ENCODE measurements around the gene GARRE1.

The GARRE1 gene

DNA sequence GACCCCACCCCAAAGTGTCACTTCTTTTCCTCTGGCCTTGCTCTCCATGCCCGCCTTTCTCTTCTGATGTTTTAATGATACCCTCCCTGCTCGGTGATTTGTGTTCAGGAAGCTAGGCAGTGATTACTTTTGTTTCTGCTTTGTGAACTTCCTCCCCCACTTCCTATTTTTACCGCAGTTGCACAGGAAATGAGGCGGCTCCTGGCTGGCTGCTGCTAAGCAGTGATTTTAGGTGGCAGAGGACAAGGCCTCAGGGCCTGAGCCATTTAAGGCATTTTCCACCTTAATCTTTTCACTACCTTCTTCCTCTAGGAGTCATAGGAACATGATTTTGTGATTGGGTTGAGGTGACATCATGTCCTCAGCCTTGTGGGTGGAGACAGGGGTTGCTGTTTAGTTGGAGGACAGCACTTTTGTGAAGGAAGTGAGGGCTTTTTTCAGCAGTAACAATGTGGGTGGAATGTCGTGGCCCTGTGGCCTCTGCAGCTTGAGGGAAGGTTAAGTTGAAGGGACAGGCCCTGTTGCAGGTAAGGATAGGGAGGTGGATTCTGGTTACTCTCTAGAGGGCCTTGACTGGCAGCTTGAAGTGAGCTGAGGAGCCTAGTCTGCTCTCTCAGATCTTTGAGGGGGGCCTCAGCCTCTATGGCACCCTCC, 15.7 kb downstream of the GARRE1 start:
- CTCF ChIA-PET: interaction anchor here (0.9 to 2.6 kb wide), 2 partner anchors 10 to 68 kb away, joined by 3 to 10 read pairs; no protein-coding TSS in a partner anchor
- TF ChIP-seq, protein P1, sequence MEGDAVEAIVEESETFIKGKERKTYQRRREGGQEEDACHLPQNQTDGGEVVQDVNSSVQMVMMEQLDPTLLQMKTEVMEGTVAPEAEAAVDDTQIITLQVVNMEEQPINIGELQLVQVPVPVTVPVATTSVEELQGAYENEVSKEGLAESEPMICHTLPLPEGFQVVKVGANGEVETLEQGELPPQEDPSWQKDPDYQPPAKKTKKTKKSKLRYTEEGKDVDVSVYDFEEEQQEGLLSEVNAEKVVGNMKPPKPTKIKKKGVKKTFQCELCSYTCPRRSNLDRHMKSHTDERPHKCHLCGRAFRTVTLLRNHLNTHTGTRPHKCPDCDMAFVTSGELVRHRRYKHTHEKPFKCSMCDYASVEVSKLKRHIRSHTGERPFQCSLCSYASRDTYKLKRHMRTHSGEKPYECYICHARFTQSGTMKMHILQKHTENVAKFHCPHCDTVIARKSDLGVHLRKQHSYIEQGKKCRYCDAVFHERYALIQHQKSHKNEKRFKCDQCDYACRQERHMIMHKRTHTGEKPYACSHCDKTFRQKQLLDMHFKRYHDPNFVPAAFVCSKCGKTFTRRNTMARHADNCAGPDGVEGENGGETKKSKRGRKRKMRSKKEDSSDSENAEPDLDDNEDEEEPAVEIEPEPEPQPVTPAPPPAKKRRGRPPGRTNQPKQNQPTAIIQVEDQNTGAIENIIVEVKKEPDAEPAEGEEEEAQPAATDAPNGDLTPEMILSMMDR (IDR thresholded peaks at IDR 0.05; ENCODE audit: insufficient read depth, low read length, missing control alignments): no peak
- POLR2A ChIA-PET: interaction anchor here (0.5 to 1.0 kb wide), 2 partner anchors 8 to 112 kb away, joined by 3 to 4 read pairs; no protein-coding TSS in a partner anchor
- H3K4me3 ChIP-seq (ENCODE audit: low read depth, low read length): no peak overlapping the region
- no peak for DNase-seq (ENCODE audit: low read depth, low spot score)

DNA sequence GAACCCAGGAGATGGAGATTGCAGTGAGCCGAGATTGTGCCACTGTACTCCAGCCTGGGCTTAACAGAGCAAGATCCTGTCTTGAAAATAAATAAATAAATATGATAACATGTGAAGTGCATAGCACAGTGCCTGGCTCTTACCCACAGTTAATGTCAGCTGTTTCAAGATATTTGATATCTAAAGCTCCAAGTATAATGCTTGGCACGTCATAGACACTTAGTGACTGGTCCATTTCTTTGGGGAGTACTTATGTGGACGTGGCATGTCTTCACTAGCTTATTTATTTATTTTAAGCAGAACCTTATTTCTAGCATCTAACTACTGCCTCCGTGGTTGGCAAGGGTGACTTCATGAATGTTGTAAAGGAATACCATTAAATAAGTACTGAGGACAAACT, 18.8 kb downstream of the GARRE1 start:
- POLR2A ChIA-PET: no interaction called here
- no peak for DNase-seq (ENCODE audit: low read depth, low spot score)
- TF ChIP-seq, protein P1 (IDR thresholded peaks at IDR 0.05; ENCODE audit: insufficient read depth, low read length, missing control alignments): no peak
- CTCF ChIA-PET: interaction anchor here (0.7 to 2.9 kb wide), 9 partner anchors 11 to 73 kb away, joined by 3 to 20 read pairs (median 3); no protein-coding TSS in a partner anchor
- no peak overlapping the region for H3K4me3 ChIP-seq (ENCODE audit: low read depth, low read length)

DNA sequence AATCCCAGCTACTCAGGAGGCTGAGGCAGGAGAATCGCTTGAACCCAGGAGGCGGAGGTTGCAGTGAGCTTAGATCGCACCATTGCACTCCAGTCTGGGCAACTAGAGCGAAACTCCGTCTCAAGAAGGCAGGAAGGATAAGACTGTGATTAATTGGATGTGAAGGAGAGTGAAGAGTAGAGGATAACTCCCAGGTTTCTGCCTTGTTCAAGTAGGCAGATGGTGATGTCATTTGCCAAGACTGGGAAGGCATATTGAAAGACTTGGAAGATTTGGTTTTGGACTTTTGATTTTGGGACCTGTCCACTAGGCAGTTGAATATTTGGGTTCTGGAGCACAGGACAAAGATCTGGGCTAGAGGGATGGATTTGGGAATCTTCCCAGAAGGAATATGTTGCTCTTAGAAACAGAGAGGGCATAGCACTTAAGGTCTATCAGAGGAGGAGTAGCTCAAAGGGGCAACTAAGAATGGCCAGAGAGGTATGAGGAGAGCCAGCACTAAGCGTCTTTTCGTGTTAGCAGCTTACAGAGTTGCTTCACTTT, 20.0 kb downstream of the GARRE1 start:
- TF ChIP-seq, protein P1 (IDR thresholded peaks at IDR 0.05; ENCODE audit: insufficient read depth, low read length, missing control alignments): no peak
- DNase-seq (ENCODE audit: low read depth, low spot score): no peak
- no peak overlapping the region for H3K4me3 ChIP-seq (ENCODE audit: low read depth, low read length)
- CTCF ChIA-PET: interaction anchor here (0.7 to 2.9 kb wide), 8 partner anchors 12 to 73 kb away, joined by 3 to 20 read pairs (median 3); no protein-coding TSS in a partner anchor
- POLR2A ChIA-PET: interaction anchor here (1.0 to 1.6 kb wide), 4 partner anchors 13 to 103 kb away, joined by 3 to 14 read pairs (median 4); no protein-coding TSS in a partner anchor

DNA sequence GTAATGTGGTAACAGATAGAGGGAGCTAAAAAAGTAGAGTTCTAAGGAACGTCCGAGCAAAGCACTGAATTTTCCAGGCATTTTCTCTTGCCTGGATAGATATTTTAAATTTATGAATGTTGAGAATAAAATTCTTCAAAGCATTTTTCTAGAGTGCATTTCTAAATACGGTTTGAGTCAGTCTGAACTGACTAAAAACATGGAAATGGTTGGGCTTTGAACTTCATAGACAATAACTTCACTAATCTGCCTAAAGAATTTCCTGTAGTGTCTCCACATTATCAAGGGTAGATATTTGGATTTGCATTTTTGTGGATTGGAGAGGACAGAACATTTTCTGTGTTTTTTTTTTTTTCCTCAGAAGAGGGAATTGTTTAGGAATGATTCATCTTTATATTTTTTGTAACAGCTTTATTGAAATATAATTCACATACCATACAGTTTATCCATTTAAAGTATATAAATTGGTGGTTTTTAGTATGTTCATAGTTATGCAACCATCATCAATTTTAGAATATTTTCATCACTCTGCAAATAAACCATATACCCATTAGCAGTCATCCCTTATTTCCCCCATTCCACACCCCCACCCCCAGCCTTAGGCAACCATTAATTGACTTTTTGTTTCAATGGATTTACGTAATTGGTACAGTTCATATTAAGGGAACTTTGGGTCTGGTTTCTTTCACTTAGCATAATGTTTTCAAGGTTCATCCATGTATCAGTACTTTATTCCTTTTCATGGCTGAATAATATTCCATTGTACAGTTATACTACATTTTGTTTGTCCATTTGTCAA, 20.7 kb downstream of the GARRE1 start:
- TF ChIP-seq, protein P1 (IDR thresholded peaks at IDR 0.05; ENCODE audit: insufficient read depth, low read length, missing control alignments): peak; percentile 4
- ChIA-PET CTCF (interaction anchor here (0.7 to 2.9 kb wide), 5 partner anchors 13 to 72 kb away, joined by 3 to 20 read pairs (median 4); no protein-coding TSS in a partner anchor), POLR2A (interaction anchor here (1.0 to 1.6 kb wide), 4 partner anchors 13 to 103 kb away, joined by 3 to 14 read pairs (median 4); no protein-coding TSS in a partner anchor)
- DNase-seq (ENCODE audit: low read depth, low spot score): peak; percentile 97
- no peak overlapping the region for H3K4me3 ChIP-seq (ENCODE audit: low read depth, low read length)

DNA sequence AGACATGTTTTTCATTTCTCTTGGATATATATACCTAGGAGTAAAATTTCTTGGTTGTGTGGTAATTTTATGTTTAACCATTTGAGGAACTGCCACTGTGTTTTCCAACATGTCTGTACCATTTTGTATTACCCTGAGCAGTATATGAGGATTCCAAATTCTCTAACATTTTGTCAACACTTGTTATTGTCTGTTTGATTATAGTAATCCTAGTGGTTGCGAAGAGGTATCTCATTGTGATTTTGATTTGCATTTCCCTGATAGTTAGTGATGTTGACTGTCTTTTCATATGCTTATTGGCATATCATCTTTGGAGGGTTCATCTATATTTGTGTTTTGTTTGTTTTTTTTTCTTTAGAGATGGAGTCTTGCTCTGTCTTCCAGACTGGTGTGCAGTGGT, 21.4 kb downstream of the GARRE1 start:
- H3K4me3 ChIP-seq (ENCODE audit: low read depth, low read length): no peak overlapping the region
- TF ChIP-seq, protein P1 (IDR thresholded peaks at IDR 0.05; ENCODE audit: insufficient read depth, low read length, missing control alignments): no peak
- DNase-seq (ENCODE audit: low read depth, low spot score): no peak
- CTCF ChIA-PET: no interaction called here
- POLR2A ChIA-PET: interaction anchor here (1.0 to 1.6 kb wide), 3 partner anchors 14 to 104 kb away, joined by 3 to 14 read pairs (median 4); no protein-coding TSS in a partner anchor

Data from AG04449 (cell line).